DND-41 (cell line): ENCODE results near the gene LTO1.

Experiments used
- EZH2 ChIP-seq: IDR thresholded peaks from 3 replicates; pipeline ENCODE4 v1.6.1; 2012; ENCODE audit warnings: borderline replicate concordance, low read depth, mild to moderate bottlenecking, moderate library complexity, low read length, inconsistent platforms; ENCODE audit not compliant: severe bottlenecking
- TF ChIP-seq, protein P1 (sequence below): IDR thresholded peaks from 2 replicates; pipeline ENCODE4 v1.5.1; 2012; ENCODE audit warnings: borderline replicate concordance, low read length, moderate library complexity, mild to moderate bottlenecking; ENCODE audit not compliant: poor library complexity, severe bottlenecking; ENCODE audit errors: extremely low read depth

DNA sequence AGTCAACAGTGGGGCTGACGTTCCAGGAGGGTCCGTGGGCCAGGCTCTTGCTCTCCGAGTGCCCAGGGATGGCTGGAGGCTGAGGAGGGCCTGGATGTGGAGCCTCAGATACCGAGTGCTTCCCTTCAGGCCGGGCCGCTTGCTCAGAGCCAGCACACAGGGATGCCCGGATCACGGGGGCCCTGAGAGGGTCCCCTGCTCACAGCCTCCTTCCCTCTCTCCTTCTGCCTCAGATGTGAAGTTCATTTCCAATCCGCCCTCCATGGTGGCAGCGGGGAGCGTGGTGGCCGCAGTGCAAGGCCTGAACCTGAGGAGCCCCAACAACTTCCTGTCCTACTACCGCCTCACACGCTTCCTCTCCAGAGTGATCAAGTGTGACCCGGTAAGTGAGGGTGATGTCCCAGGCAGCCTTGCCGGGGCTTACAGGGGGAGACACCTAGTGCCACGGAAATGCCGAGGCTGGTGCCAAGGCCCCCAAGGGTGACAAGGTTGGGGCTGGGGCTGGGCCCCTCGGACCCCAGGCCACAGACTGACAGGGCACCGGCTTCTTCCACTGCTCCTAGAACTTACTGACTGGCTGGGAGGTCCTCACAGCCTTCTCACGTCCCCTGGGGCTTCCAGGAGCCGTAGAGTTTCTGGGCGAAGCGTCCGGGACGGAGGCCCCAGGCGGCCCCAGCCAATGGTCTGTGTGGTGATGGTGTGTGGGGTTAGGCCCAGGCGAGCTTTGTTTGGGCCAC is 27.2 kb downstream of the LTO1 start:
- TF ChIP-seq, protein P1, sequence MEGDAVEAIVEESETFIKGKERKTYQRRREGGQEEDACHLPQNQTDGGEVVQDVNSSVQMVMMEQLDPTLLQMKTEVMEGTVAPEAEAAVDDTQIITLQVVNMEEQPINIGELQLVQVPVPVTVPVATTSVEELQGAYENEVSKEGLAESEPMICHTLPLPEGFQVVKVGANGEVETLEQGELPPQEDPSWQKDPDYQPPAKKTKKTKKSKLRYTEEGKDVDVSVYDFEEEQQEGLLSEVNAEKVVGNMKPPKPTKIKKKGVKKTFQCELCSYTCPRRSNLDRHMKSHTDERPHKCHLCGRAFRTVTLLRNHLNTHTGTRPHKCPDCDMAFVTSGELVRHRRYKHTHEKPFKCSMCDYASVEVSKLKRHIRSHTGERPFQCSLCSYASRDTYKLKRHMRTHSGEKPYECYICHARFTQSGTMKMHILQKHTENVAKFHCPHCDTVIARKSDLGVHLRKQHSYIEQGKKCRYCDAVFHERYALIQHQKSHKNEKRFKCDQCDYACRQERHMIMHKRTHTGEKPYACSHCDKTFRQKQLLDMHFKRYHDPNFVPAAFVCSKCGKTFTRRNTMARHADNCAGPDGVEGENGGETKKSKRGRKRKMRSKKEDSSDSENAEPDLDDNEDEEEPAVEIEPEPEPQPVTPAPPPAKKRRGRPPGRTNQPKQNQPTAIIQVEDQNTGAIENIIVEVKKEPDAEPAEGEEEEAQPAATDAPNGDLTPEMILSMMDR, result no peak
- TF ChIP-seq EZH2, result no peak
